Suprapubic skin (tissue), 4 donors: ENCODE results near the gene CTSG.

Experiments
- EP300 ChIP-seq: sonication (generic); formaldehyde crosslinking; IDR thresholded peaks from one replicate; pipeline ENCODE4 v1.6.1; 2017; ENCODE audit warnings: antibody characterized with exemption
- POLR2A ChIP-seq, 2 donors: fragments of 450-650 bp; IDR thresholded peaks; one replicate each; pipeline ENCODE4 v1.6.1; 2017; ENCODE audit warnings: antibody characterized with exemption in 2 of 2, mild to moderate bottlenecking in 2 of 2, moderate library complexity in 2 of 2
- POLR2AphosphoS5 ChIP-seq, 3 donors: sonication (generic); formaldehyde crosslinking; IDR thresholded peaks; one replicate each; pipeline ENCODE4 v1.6.1; 2017; ENCODE audit warnings: antibody characterized with exemption in 3 of 3
- TF ChIP-seq, protein P1 (sequence below), 2 donors: fragments of 200-600 bp in 1 of 2; fragments of 450-650 bp in 1 of 2; sonication (generic) in 1 of 2; IDR thresholded peaks; one replicate each; pipeline ENCODE4 v1.5.1; 2016 to 2019; ENCODE audit warnings: antibody characterized with exemption in 2 of 2, mild to moderate bottlenecking in 1 of 2, moderate library complexity in 1 of 2

DNA sequence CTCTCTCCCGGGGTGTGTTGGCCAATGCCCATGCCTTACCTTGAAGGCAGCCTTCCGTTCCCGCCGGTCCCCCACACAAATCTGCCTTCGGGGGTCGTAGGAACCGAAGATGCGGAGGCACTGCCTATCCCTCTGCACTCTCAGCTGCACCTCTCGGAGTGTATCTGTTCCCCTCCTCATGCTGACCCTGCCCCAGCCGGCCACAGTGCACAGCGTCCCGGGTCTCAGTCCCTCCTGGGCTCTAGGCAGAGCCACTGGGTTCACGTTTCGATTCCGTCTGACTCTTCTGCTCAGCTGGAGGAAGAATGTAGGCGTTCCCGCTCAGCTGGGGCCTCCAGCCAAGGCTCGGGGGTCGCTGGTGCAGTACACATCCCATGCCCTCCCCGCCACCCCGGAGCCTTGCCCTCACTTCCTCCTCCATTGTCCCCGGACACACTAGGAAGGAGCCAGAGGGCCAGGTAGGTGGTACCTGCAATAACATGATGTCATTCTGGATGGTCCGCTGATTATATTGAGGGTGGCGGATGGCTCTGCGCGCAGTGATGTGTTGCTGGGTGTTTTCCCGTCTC lies 1.8 kb downstream of the CTSG start:
- TF ChIP-seq, protein P1, sequence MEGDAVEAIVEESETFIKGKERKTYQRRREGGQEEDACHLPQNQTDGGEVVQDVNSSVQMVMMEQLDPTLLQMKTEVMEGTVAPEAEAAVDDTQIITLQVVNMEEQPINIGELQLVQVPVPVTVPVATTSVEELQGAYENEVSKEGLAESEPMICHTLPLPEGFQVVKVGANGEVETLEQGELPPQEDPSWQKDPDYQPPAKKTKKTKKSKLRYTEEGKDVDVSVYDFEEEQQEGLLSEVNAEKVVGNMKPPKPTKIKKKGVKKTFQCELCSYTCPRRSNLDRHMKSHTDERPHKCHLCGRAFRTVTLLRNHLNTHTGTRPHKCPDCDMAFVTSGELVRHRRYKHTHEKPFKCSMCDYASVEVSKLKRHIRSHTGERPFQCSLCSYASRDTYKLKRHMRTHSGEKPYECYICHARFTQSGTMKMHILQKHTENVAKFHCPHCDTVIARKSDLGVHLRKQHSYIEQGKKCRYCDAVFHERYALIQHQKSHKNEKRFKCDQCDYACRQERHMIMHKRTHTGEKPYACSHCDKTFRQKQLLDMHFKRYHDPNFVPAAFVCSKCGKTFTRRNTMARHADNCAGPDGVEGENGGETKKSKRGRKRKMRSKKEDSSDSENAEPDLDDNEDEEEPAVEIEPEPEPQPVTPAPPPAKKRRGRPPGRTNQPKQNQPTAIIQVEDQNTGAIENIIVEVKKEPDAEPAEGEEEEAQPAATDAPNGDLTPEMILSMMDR (IDR thresholded peaks at IDR 0.05): no peak
- no peak for TF ChIP-seq POLR2AphosphoS5 (IDR thresholded peaks at IDR 0.05)
- no peak for TF ChIP-seq POLR2A (IDR thresholded peaks at IDR 0.05)
- no peak for TF ChIP-seq EP300
